ENCODE results near the gene PRKAG2.

DNA sequence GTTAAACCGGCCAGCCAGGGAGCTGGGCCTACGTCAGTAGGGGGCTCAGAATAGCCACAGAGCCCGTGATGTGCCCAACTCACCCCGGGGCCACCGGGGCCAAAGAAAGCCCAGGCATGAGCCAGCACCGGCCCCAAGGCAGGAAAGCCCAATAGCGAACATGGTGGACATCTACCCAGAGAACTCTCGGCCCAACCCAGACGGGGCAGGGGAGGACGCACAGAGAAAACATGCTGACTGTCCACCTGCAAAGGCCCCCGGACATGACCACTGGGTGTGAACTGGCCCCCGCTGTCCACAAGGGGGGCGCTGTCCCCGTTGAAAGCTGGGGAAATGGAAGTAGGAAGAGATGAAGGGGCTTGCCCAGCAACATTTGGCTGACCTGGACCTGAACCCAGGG, 169.2 kb downstream of the PRKAG2 start:
- TF ChIP-seq, protein P1, sequence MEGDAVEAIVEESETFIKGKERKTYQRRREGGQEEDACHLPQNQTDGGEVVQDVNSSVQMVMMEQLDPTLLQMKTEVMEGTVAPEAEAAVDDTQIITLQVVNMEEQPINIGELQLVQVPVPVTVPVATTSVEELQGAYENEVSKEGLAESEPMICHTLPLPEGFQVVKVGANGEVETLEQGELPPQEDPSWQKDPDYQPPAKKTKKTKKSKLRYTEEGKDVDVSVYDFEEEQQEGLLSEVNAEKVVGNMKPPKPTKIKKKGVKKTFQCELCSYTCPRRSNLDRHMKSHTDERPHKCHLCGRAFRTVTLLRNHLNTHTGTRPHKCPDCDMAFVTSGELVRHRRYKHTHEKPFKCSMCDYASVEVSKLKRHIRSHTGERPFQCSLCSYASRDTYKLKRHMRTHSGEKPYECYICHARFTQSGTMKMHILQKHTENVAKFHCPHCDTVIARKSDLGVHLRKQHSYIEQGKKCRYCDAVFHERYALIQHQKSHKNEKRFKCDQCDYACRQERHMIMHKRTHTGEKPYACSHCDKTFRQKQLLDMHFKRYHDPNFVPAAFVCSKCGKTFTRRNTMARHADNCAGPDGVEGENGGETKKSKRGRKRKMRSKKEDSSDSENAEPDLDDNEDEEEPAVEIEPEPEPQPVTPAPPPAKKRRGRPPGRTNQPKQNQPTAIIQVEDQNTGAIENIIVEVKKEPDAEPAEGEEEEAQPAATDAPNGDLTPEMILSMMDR (IDR thresholded peaks at IDR 0.05; ENCODE audit: low read depth, low read length), result no peak
- TF ChIP-seq POLR2A (IDR thresholded peaks at IDR 0.05; ENCODE audit: extremely low read depth, insufficient read length), result no peak
- TF ChIP-seq MYC (IDR thresholded peaks at IDR 0.05; ENCODE audit: low read depth, low read length), result no peak
- TF ChIP-seq, protein P2, sequence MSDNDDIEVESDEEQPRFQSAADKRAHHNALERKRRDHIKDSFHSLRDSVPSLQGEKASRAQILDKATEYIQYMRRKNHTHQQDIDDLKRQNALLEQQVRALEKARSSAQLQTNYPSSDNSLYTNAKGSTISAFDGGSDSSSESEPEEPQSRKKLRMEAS (IDR thresholded peaks at IDR 0.05; ENCODE audit: low read depth, low read length), result no peak

All from NB4 (cell line).